Large intestine (tissue), 3 donors: ENCODE results near the gene CEMIP2. TPM values are rescaled to one million over a fixed set of nuclear protein-coding genes. Genes with fewer than 3 reads are reported as not detected.
A peak's percentile ranks its signal among the peaks of the same experiment; 100 is the strongest.

Experiments
- DNase-seq, 2 donors: peaks; one replicate each; pipeline versions ENCODE4 v3.0.0 to v3.0.0-alpha.2; 2013
- H3K27ac ChIP-seq: one replicate; pipeline ENCODE4 v1.5.1; 2013; ENCODE audit warnings: low read length
- H3K27me3 ChIP-seq: 2 replicates; pipeline ENCODE4 v1.6.1; 2013; ENCODE audit warnings: low read length; ENCODE audit not compliant: control insufficient read depth, insufficient read depth
- H3K36me3 ChIP-seq: 2 replicates; pipeline ENCODE4 v1.6.1; 2013; ENCODE audit warnings: low read length; ENCODE audit not compliant: control insufficient read depth, insufficient read depth
- H3K4me1 ChIP-seq: one replicate; pipeline ENCODE4 v1.6.1; 2013; ENCODE audit warnings: low read length; ENCODE audit not compliant: control insufficient read depth, insufficient read depth
- H3K4me3 ChIP-seq: one replicate; pipeline ENCODE4 v1.5.1; 2013; ENCODE audit warnings: low read length
- H3K9me3 ChIP-seq: one replicate; pipeline ENCODE4 v1.6.1; 2013; ENCODE audit warnings: mild to moderate bottlenecking, low read depth, low read length, moderate library complexity; ENCODE audit not compliant: control insufficient read depth
- WGBS: methylation state at CpG from one replicate; pipeline ENCODE4 v1.1.5; 2013; ENCODE audit warnings: low lambda C conversion rate; ENCODE audit not compliant: insufficient coverage; 5-methylcytosine and 5-hydroxymethylcytosine counted together
- polyA plus RNA-seq: library from polyadenylated mRNA; unstranded; fragments of 120-200 nt; gene quantifications from one replicate; pipeline ENCODE4 v1.2.1, GENCODE V29; 2013

Gene CEMIP2
- polyA plus RNA-seq, 1 donor, result 41.9 TPM

DNA sequence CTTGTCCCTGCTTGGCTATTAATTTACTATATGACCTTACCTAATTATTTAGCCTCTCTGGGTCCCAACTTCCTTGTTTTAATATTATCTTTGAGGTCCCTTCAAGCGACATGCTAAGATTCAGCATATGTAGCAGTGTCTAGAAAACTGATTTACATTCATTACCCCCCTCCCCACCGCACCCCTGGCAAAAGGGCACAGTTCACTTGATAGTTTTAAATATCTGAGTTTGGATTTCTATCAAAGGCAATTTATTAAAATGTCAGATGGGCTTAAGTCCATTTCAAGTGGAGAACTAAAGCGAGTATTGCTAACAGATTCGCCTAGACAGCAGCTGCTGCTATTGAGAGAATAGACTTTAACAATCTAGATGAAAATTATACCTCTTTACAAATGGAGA lies 3.9 kb downstream of the CEMIP2 start:
- no CpG with 5 or more reads among the region's 4 CpGs for WGBS
- peak in 1 of 2 donors; percentile 24 for DNase-seq

DNA sequence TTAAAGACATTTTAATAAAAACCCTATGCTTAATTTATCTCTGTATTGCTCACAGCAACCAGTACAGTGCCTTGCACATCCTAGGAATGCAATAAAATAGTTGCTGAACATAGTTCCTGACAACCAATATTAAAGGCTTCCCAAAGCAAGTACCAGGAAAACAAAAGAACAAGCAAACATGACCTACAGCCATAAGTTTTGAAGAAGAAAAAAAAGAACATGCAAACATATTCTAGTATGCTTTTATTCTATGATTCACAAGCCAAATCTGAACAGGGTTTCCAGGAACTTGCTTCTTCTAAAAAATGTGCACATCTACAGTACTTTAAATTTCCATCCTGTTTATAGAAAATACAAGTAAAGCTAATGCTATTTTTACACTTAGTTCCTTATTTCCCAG lies 4.5 kb downstream of the CEMIP2 start:
- Histone ChIP-seq H3K36me3 (no peaks in the 10 kb centered on the region), H3K27me3 (no peaks in the 10 kb centered on the region), H3K9me3 (no peaks in the 10 kb centered on the region), H3K27ac (peak overlapping the region; percentile 57), H3K4me3 (no peak overlapping the region), H3K4me1 (peaks cover 54% of the 10 kb centered on the region)
- no peak for DNase-seq

More for the DNA sequence above, 3.9 kb downstream of the CEMIP2 start:
- H3K4me3 ChIP-seq, result no peak overlapping the region
- peak overlapping the region; percentile 97 for H3K27ac ChIP-seq
- H3K4me1 ChIP-seq, result peaks cover 48% of the 10 kb centered on the region
- no peaks in the 10 kb centered on the region for H3K27me3 ChIP-seq
- no peaks in the 10 kb centered on the region for H3K36me3 ChIP-seq
- H3K9me3 ChIP-seq, result no peaks in the 10 kb centered on the region

DNA sequence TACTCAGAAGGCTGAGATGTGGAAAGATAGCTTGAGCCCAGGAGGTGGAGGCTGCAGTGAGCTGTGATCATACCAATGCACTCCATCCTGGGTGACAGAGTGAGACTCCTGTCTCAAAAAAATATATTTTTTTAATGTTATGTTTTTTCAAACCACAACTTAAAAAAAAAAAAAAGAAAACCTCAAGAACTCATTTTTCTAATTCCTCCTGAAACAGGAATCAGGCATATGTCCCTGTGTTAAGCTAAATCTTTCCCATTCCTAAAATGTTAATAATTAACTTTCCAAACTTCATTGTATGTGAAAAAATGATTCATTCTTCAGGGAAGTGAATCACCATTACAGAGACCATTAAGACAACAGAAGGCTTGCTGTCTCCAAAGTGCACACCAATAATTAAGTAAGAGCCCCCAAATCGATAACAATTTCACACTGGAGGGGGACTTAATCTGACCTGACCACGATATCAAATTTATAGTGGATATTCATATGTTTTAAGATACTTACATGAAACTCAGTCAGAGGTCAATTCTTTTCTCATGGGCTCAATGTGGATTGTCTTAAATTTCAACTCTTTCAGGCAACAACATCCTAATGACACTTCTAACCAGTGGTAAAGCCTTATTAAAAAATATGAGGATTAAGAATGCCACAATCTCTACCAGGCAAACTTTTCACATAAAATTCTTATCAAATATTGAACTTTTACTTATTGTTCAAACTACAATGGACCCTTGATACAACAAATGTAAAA lies 5.2 kb downstream of the CEMIP2 start:
- no peaks in the 10 kb centered on the region for H3K27me3 ChIP-seq
- no peaks in the 10 kb centered on the region for H3K9me3 ChIP-seq
- peaks cover 60% of the 10 kb centered on the region for H3K4me1 ChIP-seq
- peak overlapping the region; percentile 57 for H3K27ac ChIP-seq
- no CpG with 5 or more reads among the region's 2 CpGs for WGBS
- H3K4me3 ChIP-seq, result no peak overlapping the region
- peak in 1 of 2 donors; percentile 35 for DNase-seq
- H3K36me3 ChIP-seq, result no peaks in the 10 kb centered on the region

DNA sequence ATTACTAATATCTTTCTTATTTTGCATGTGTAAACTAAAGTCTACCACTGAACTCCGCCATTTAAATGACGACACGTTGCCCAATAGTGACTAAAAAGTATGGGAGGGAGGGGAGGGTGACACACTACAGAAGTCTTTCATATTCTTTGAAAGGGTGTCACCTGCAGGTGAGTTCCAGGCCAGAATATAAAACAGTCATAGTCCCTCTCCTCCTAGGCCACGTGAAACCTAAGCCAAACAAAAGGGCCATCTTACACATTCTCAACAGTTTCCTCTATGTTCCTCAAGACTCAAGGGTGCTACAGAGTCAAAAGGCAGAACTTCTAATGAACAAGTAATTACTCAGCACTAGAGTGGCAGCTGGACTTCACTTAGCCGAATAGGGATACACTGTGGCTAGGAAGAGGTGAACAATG lies 6.4 kb downstream of the CEMIP2 start:
- Histone ChIP-seq H3K27me3 (no peaks in the 10 kb centered on the region), H3K4me1 (peaks cover 65% of the 10 kb centered on the region), H3K9me3 (no peaks in the 10 kb centered on the region), H3K36me3 (no peaks in the 10 kb centered on the region), H3K27ac (no peak overlapping the region), H3K4me3 (no peak overlapping the region)
- no CpG with 5 or more reads among the region's 5 CpGs for WGBS
- DNase-seq, result no peak

DNA sequence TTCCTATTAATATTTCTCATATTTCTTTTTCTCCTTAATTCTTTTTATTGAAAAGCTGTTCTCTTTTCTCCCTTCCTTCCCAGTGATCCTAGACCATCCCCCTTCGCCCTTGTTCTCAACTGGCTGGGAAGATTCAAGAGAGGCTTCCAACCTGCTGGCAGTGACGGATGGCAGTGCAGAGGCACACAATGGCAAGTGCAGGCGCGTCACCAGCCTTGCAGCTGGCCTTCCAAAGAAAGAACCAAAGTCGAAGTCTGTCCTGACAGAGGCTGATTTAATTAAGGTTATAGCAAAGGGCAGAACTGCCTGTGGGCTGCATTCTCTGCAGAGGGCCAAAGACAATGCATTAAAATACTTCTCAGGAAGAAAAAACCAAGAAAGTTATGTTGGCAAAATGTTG lies 7.4 kb downstream of the CEMIP2 start:
- H3K27ac ChIP-seq, result peak overlapping the region; percentile 32

DNA sequence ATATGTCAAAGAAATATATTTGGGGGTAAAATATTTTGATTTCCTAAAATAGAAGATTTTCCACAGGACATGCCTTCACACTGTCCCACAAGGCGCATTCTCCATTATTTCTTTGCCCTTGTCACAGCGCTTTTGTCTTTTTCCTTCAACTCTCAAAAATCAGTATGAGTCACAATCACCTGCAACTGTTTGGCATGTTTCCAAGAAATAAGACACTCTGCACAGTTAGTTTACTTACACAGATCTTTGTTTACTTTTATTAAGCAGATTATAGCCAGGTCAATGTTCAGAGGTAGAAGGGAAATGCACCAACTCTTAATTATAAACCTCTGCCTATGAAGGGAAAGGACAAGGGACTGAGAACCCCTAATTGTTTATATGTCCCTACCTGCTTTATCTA lies 9.5 kb downstream of the CEMIP2 start:
- H3K36me3 ChIP-seq, result no peaks in the 10 kb centered on the region
- WGBS, result 28% methylated on average over 2 of the region's 2 CpGs
- H3K4me3 ChIP-seq, result no peak overlapping the region
- peak; percentile 82 to 94 for DNase-seq
- H3K4me1 ChIP-seq, result peaks cover 56% of the 10 kb centered on the region
- peak overlapping the region; percentile 73 for H3K27ac ChIP-seq
- H3K9me3 ChIP-seq, result no peaks in the 10 kb centered on the region
- H3K27me3 ChIP-seq, result no peaks in the 10 kb centered on the region

More for the DNA sequence above, 7.4 kb downstream of the CEMIP2 start:
- H3K4me1 ChIP-seq, result peaks cover 64% of the 10 kb centered on the region
- H3K36me3 ChIP-seq, result no peaks in the 10 kb centered on the region
- no CpG with 5 or more reads among the region's 5 CpGs for WGBS
- no peaks in the 10 kb centered on the region for H3K27me3 ChIP-seq
- no peaks in the 10 kb centered on the region for H3K9me3 ChIP-seq
- no peak overlapping the region for H3K4me3 ChIP-seq
- peak in 1 of 2 donors; percentile 61 for DNase-seq

DNA sequence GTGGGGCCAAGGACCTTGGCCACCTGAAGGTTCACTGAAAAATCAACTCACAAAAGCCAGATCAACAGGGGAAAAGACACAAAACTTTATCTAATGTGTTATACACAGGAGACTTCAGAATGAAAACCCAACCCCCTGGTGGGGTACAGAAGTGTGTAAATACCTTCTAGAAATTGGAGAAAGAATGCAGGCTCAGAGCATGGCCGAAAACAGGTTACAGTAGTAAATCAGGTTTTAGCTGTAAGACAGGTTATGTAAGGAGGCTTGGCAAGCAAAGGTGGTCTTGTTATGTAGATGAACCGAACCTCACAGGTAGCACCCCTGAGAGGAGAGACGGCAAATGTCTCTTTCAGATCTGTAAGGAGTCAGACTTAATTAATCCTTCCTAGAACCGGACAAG lies 10.0 kb downstream of the CEMIP2 start:
- WGBS, result no CpG with 5 or more reads among the region's 4 CpGs
- DNase-seq, result peak in 1 of 2 donors; percentile 57
- H3K4me3 ChIP-seq, result no peak overlapping the region
- H3K36me3 ChIP-seq, result no peaks in the 10 kb centered on the region
- peak overlapping the region; percentile 73 for H3K27ac ChIP-seq
- no peaks in the 10 kb centered on the region for H3K9me3 ChIP-seq
- no peaks in the 10 kb centered on the region for H3K27me3 ChIP-seq
- peaks cover 51% of the 10 kb centered on the region for H3K4me1 ChIP-seq

DNA sequence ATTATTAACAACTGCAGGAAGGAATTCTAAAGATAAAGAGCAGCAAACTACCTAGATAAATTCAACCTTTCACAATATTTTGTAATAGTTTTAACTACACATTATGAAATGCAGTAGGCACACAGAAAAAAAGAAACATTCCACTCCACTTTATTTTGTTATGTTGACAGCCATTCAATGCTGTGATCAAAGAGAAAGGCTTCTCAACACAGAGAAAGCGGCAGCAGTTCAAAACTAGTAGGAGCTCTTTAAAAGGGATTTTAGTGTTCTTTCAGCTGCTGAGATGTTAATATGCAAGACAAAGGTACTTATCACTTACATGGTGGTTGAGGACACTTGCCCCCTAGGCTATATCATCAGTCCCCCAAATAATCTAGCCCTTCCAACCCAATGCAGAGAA lies 11.6 kb downstream of the CEMIP2 start:
- H3K9me3 ChIP-seq, result no peaks in the 10 kb centered on the region
- peak in 1 of 2 donors; percentile 27 for DNase-seq
- H3K4me3 ChIP-seq, result no peak overlapping the region
- H3K27ac ChIP-seq, result no peak overlapping the region
- H3K36me3 ChIP-seq, result no peaks in the 10 kb centered on the region
- no CpG with 5 or more reads among the region's 1 CpG for WGBS
- peaks cover 39% of the 10 kb centered on the region for H3K4me1 ChIP-seq
- no peaks in the 10 kb centered on the region for H3K27me3 ChIP-seq

DNA sequence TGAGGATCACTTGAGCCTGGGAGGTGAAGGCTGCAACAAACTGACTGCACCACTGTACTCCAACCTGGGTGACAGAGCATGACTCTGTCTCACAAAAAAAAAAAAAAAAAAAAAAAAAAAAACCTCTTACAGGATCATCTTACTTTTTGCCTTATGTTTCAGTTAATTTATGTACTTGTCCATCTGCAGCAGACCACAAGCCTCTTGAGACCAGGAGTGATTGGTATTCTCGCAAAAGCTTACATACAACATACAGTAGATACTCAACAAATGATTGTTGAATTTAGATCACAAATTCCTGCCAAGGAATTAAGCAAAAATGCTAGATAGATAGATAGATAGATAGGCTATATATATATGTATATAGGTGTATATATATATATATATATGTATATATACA lies 12.4 kb downstream of the CEMIP2 start:
- no CpG with 5 or more reads among the region's 1 CpG for WGBS
- H3K27ac ChIP-seq, result no peak overlapping the region
- peaks cover 30% of the 10 kb centered on the region for H3K4me1 ChIP-seq
- no peaks in the 10 kb centered on the region for H3K9me3 ChIP-seq
- no peak overlapping the region for H3K4me3 ChIP-seq
- no peak for DNase-seq
- H3K27me3 ChIP-seq, result no peaks in the 10 kb centered on the region
- no peaks in the 10 kb centered on the region for H3K36me3 ChIP-seq

DNA sequence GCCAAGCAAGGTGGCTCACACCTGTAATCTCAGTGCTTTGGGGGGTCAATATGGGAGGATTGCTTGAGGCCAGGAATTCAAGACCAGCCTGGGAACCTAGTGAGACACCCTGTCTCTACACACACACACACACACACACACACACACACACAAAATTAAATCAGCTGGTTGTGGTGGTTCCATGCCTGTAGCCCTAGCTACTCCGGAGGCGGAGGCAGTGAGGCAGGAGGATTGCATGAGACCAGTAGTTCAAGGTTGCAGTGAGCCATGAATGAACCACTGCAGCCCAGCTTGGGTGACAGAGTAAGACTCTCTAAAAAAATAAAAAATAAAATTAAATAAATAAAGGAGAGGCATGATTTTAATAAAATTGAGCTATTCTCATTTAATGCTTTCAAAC lies 13.1 kb downstream of the CEMIP2 start:
- Histone ChIP-seq H3K27ac (no peak overlapping the region), H3K27me3 (no peaks in the 10 kb centered on the region), H3K36me3 (no peaks in the 10 kb centered on the region), H3K9me3 (no peaks in the 10 kb centered on the region), H3K4me1 (peaks cover 25% of the 10 kb centered on the region), H3K4me3 (no peak overlapping the region)
- WGBS, result 100% methylated on average over 2 of the region's 2 CpGs
- no peak for DNase-seq

DNA sequence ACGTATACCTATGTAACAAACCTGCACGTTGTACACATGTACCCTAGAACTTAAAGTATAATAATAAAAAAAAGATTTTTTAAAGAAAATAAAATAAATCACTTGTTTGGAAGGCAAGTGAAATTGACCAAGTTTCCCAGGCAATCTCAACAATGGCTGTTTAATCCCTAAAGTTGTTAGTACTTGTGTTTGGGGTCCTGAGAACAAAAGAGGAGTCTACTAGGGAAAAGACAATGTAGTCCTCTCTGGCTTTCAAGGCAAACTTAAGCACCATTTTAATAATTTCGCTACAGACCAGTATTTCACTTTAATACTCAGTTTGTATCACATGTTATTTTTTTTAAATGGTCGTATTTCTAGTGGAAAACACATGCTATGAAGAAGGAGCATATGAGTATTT lies 14.2 kb downstream of the CEMIP2 start:
- 84% methylated on average over 3 of the region's 4 CpGs for WGBS
- H3K36me3 ChIP-seq, result peaks cover 8% of the 10 kb centered on the region
- H3K4me1 ChIP-seq, result peaks cover 19% of the 10 kb centered on the region
- H3K27me3 ChIP-seq, result no peaks in the 10 kb centered on the region
- DNase-seq, result no peak
- H3K27ac ChIP-seq, result no peak overlapping the region
- no peaks in the 10 kb centered on the region for H3K9me3 ChIP-seq
- H3K4me3 ChIP-seq, result no peak overlapping the region
